HepG2 (cell line): Measurements from ENCODE around the gene TSPAN18.

Source experiments
- FOXA1 ChIP-seq, 2 experiments: fragments of 450-650 bp in 1 of 2; sonication (generic) in 1 of 2; formaldehyde crosslinking in 1 of 2; IDR thresholded peaks; 2 replicates each; pipeline versions ENCODE4 v1.4.0 to v1.6.1; 2016 to 2020; ENCODE audit warnings: missing genetic modification reagents in 1 of 2
- GABPA ChIP-seq, 2 experiments: IDR thresholded peaks; 2 replicates each; pipeline ENCODE4 v1.6.1; 2011 to 2016; ENCODE audit warnings: low read depth in 2 of 2, low read length in 1 of 2, missing biosample characterization in 1 of 2, missing genetic modification characterization in 1 of 2

GRCh38 chr11:44764583-44764982 is 37.8 kb downstream of the TSPAN18 start:
- TF ChIP-seq FOXA1 (IDR thresholded peaks at IDR 0.05) (no peak), FOXA1 (CRISPR knock-in tag; IDR thresholded peaks at IDR 0.05) (no peak), GABPA (IDR thresholded peaks at IDR 0.05; ENCODE audit: low read depth, low read length) (no peak), GABPA (CRISPR knock-in tag; IDR thresholded peaks at IDR 0.05; ENCODE audit: low read depth) (no peak)
